ENCODE results near the gene PRKCE. TPM values are rescaled to one million over a fixed set of nuclear protein-coding genes. Genes with fewer than 3 reads are reported as not detected.

Gene PRKCE
- total and polyA plus RNA-seq, 2 of the 8 experiments (the other 6 are each of a cell fraction or from before 2014, with no cell fraction given) = 0.54 to 2.1 TPM

GRCh38 chr2:45988879-45989278, 337.4 kb downstream of the PRKCE start (continued):
- TF ChIP-seq, protein P1, sequence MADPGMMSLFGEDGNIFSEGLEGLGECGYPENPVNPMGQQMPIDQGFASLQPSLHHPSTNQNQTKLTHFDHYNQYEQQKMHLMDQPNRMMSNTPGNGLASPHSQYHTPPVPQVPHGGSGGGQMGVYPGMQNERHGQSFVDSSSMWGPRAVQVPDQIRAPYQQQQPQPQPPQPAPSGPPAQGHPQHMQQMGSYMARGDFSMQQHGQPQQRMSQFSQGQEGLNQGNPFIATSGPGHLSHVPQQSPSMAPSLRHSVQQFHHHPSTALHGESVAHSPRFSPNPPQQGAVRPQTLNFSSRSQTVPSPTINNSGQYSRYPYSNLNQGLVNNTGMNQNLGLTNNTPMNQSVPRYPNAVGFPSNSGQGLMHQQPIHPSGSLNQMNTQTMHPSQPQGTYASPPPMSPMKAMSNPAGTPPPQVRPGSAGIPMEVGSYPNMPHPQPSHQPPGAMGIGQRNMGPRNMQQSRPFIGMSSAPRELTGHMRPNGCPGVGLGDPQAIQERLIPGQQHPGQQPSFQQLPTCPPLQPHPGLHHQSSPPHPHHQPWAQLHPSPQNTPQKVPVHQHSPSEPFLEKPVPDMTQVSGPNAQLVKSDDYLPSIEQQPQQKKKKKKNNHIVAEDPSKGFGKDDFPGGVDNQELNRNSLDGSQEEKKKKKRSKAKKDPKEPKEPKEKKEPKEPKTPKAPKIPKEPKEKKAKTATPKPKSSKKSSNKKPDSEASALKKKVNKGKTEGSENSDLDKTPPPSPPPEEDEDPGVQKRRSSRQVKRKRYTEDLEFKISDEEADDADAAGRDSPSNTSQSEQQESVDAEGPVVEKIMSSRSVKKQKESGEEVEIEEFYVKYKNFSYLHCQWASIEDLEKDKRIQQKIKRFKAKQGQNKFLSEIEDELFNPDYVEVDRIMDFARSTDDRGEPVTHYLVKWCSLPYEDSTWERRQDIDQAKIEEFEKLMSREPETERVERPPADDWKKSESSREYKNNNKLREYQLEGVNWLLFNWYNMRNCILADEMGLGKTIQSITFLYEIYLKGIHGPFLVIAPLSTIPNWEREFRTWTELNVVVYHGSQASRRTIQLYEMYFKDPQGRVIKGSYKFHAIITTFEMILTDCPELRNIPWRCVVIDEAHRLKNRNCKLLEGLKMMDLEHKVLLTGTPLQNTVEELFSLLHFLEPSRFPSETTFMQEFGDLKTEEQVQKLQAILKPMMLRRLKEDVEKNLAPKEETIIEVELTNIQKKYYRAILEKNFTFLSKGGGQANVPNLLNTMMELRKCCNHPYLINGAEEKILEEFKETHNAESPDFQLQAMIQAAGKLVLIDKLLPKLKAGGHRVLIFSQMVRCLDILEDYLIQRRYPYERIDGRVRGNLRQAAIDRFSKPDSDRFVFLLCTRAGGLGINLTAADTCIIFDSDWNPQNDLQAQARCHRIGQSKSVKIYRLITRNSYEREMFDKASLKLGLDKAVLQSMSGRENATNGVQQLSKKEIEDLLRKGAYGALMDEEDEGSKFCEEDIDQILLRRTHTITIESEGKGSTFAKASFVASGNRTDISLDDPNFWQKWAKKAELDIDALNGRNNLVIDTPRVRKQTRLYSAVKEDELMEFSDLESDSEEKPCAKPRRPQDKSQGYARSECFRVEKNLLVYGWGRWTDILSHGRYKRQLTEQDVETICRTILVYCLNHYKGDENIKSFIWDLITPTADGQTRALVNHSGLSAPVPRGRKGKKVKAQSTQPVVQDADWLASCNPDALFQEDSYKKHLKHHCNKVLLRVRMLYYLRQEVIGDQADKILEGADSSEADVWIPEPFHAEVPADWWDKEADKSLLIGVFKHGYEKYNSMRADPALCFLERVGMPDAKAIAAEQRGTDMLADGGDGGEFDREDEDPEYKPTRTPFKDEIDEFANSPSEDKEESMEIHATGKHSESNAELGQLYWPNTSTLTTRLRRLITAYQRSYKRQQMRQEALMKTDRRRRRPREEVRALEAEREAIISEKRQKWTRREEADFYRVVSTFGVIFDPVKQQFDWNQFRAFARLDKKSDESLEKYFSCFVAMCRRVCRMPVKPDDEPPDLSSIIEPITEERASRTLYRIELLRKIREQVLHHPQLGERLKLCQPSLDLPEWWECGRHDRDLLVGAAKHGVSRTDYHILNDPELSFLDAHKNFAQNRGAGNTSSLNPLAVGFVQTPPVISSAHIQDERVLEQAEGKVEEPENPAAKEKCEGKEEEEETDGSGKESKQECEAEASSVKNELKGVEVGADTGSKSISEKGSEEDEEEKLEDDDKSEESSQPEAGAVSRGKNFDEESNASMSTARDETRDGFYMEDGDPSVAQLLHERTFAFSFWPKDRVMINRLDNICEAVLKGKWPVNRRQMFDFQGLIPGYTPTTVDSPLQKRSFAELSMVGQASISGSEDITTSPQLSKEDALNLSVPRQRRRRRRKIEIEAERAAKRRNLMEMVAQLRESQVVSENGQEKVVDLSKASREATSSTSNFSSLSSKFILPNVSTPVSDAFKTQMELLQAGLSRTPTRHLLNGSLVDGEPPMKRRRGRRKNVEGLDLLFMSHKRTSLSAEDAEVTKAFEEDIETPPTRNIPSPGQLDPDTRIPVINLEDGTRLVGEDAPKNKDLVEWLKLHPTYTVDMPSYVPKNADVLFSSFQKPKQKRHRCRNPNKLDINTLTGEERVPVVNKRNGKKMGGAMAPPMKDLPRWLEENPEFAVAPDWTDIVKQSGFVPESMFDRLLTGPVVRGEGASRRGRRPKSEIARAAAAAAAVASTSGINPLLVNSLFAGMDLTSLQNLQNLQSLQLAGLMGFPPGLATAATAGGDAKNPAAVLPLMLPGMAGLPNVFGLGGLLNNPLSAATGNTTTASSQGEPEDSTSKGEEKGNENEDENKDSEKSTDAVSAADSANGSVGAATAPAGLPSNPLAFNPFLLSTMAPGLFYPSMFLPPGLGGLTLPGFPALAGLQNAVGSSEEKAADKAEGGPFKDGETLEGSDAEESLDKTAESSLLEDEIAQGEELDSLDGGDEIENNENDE (IDR thresholded peaks at IDR 0.05; ENCODE audit: insufficient replicate concordance, low read length) = no peak
- TF ChIP-seq RAD21 (IDR thresholded peaks at IDR 0.05 in 1 of 2, conservative IDR thresholded peaks at IDR 0.05 in 1 of 2; ENCODE audit: low read depth in 2 of 2, low read length in 2 of 2) = no peak
